ENCODE measurements around the gene FRMD5.

GRCh38 chr15:43954181-43954621, 240.9 kb downstream of the FRMD5 start:
- TF ChIP-seq EZH2 (IDR thresholded peaks at IDR 0.05) (no peak), POLR2AphosphoS5 (IDR thresholded peaks at IDR 0.05; ENCODE audit: borderline replicate concordance, low read depth, low read length) (no peak), FOXP2 (optimal IDR thresholded peaks at IDR 0.05; ENCODE audit: control extremely low read depth, extremely low read length, insufficient read depth) (no peak)
